Glutamatergic neuron (in vitro differentiated cells): ENCODE results near the gene PAK3. TPM values are rescaled to one million over a fixed set of nuclear protein-coding genes. Genes with fewer than 3 reads are reported as not detected.

Experiments
- DNase-seq: peaks from one replicate; pipeline ENCODE4 v3.0.0; 2022
- H3K27ac Mint-ChIP-seq: one replicate; pipeline ENCODE4 v1.8.0; 2020; ENCODE audit warnings: mild to moderate bottlenecking, mixed read lengths, inconsistent platforms; ENCODE audit not compliant: unreplicated experiment
- H3K27me3 Mint-ChIP-seq: one replicate; pipeline ENCODE4 v1.8.0; 2020; ENCODE audit warnings: mild to moderate bottlenecking, moderate library complexity, mixed read lengths, inconsistent platforms; ENCODE audit not compliant: unreplicated experiment
- H3K36me3 Mint-ChIP-seq: one replicate; pipeline ENCODE4 v1.8.0; 2020; ENCODE audit warnings: mild to moderate bottlenecking, mixed read lengths, inconsistent platforms; ENCODE audit not compliant: unreplicated experiment
- H3K4me1 Mint-ChIP-seq: one replicate; pipeline ENCODE4 v1.8.0; 2020; ENCODE audit warnings: mild to moderate bottlenecking, low read depth, mixed read lengths, inconsistent platforms; ENCODE audit not compliant: unreplicated experiment
- H3K4me3 Mint-ChIP-seq: one replicate; pipeline ENCODE4 v1.8.0; 2020; ENCODE audit warnings: mild to moderate bottlenecking, mixed read lengths, inconsistent platforms; ENCODE audit not compliant: unreplicated experiment
- H3K9me3 Mint-ChIP-seq: one replicate; pipeline ENCODE4 v1.8.0; 2020; ENCODE audit warnings: mild to moderate bottlenecking, moderate library complexity, mixed read lengths, inconsistent platforms; ENCODE audit not compliant: unreplicated experiment
- CTCF ChIP-seq: fragments of 200-600 bp; sonication (generic); IDR thresholded peaks from one replicate; pipeline ENCODE4 v1.5.0; 2021; ENCODE audit not compliant: partially characterized antibody, unreplicated experiment
- total RNA-seq: library from RNA; stranded (reverse); fragmentation: NEBNext Ultra II Directional; extraction: Animal tissue kit (Norgen Biotek cat#: 25700); gene quantifications from one replicate; pipeline ENCODE4 v1.2.1, GENCODE V29; 2021; ENCODE audit not compliant: unreplicated experiment

The PAK3 gene
- total RNA-seq, 1 donor from 2014 or later: 31.5 TPM

GRCh38 chrX:111181951-111182350 is 86.0 kb downstream of the PAK3 start:
- H3K4me1 Mint-ChIP-seq: peaks cover 14% of the 10 kb centered on the region
- peak overlapping the region; percentile 84 for H3K27ac Mint-ChIP-seq
- no peak for TF ChIP-seq CTCF

GRCh38 chrX:111182997-111183396 is 87.0 kb downstream of the PAK3 start:
- H3K9me3 Mint-ChIP-seq: no peaks in the 10 kb centered on the region
- no peak for DNase-seq
- H3K27ac Mint-ChIP-seq: peak overlapping the region; percentile 77
- no peaks in the 10 kb centered on the region for H3K36me3 Mint-ChIP-seq
- no peak overlapping the region for H3K4me3 Mint-ChIP-seq
- TF ChIP-seq CTCF: no peak
- no peaks in the 10 kb centered on the region for H3K27me3 Mint-ChIP-seq
- peaks cover 14% of the 10 kb centered on the region for H3K4me1 Mint-ChIP-seq

More at GRCh38 chrX:111181951-111182350, 86.0 kb downstream of the PAK3 start:
- peak; percentile 11 for DNase-seq
- H3K9me3 Mint-ChIP-seq: no peaks in the 10 kb centered on the region
- no peaks in the 10 kb centered on the region for H3K36me3 Mint-ChIP-seq
- H3K27me3 Mint-ChIP-seq: no peaks in the 10 kb centered on the region
- H3K4me3 Mint-ChIP-seq: no peak overlapping the region

- no peak for DNase-seq
- no peak for TF ChIP-seq CTCF
- Mint-ChIP-seq H3K4me1 (peaks cover 3% of the 10 kb centered on the region), H3K36me3 (no peaks in the 10 kb centered on the region), H3K27me3 (no peaks in the 10 kb centered on the region), H3K9me3 (no peaks in the 10 kb centered on the region), H3K27ac (no peak overlapping the region), H3K4me3 (no peak overlapping the region)
Measured at GRCh38 chrX:111191598-111191997, 95.6 kb downstream of the PAK3 start.

GRCh38 chrX:111199505-111199904 is 103.5 kb downstream of the PAK3 start:
- H3K27ac Mint-ChIP-seq: no peak overlapping the region
- DNase-seq: no peak
- H3K36me3 Mint-ChIP-seq: no peaks in the 10 kb centered on the region

GRCh38 chrX:111200327-111200726 is 104.3 kb downstream of the PAK3 start:
- no peak for TF ChIP-seq CTCF
- no peak overlapping the region for H3K27ac Mint-ChIP-seq
- H3K27me3 Mint-ChIP-seq: no peaks in the 10 kb centered on the region
- H3K4me1 Mint-ChIP-seq: peaks cover 3% of the 10 kb centered on the region
- no peaks in the 10 kb centered on the region for H3K9me3 Mint-ChIP-seq
- H3K36me3 Mint-ChIP-seq: no peaks in the 10 kb centered on the region
- no peak for DNase-seq
- H3K4me3 Mint-ChIP-seq: no peak overlapping the region

More at GRCh38 chrX:111199505-111199904, 103.5 kb downstream of the PAK3 start:
- no peak overlapping the region for H3K4me3 Mint-ChIP-seq
- H3K4me1 Mint-ChIP-seq: peaks cover 3% of the 10 kb centered on the region
- no peak for TF ChIP-seq CTCF
- H3K9me3 Mint-ChIP-seq: no peaks in the 10 kb centered on the region
- H3K27me3 Mint-ChIP-seq: no peaks in the 10 kb centered on the region
